ENCODE data around the gene THG1L. TPM values are rescaled to one million over a fixed set of nuclear protein-coding genes. Genes with fewer than 3 reads are reported as not detected.
A peak's percentile ranks its signal among the peaks of the same experiment; 100 is the strongest.
"Not testable (repeated sequence)": the region's sequence is repeated elsewhere in the genome, so short reads cannot be mapped to it uniquely, and the experiment has no call there.

Gene THG1L
- 1 to 10 TPM; 7.3 to 8.2 TPM for total RNA-seq
- 10 to 100 TPM in 1 of 2 donors, 1 to 10 TPM in 1; 9.8 to 13.5 TPM for polyA plus RNA-seq
- long read RNA-seq, donor 1, transcript THG1L-201 (6 exons, 3,107 nt), result major isoform, 56 of 67 reads
- long read RNA-seq, donor 1, transcript THG1L-202 (6 exons, 919 nt), result minor isoform, 5 of 67 reads
- long read RNA-seq, donor 1, partial matches to known transcripts, result 1 of 67 reads
- long read RNA-seq, donor 1, other reads (novel, unspliced or antisense), result 5 of 67 reads
- long read RNA-seq, donor 2, partial matches to known transcripts, result 0 of 2 reads
- long read RNA-seq, donor 2, other reads (novel, unspliced or antisense), result 0 of 2 reads

DNA sequence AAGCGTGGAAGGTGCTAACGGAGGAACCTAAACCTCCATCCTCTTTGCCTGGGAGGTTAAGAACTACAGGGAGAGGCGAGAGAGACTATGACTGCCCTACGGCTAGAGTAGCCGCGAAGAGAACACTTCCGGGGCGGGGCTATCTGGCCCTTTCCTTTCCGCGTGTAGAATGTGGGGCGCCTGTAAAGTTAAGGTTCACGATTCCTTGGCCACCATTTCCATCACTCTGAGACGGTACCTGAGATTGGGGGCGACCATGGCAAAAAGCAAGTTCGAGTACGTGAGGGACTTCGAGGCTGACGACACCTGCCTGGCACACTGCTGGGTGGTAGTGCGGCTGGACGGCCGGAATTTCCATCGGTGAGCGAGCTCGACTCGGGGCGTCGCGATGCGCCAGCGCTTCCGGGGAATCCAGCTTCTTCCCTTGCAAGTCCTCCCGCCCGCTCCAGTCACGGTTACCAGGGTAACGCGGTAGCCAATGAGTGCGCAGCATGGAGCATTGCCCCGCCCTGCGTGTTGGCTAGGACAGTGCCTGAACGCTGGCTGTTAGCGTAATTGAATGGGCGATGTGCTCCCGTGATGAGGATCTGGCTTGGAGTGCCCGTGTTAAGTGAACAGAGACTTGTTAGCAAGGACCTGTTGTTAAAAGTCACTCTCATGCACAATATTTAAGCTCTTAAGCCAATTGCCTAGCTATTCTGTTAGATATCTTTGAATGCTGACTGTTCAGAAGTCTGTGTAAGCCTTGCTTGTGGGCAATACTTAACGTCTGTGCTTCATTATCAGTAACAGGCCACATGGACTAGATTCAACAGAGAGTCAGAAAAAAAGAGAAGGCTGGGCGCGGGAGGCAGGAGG lies at the start of gene THG1L:
TSS of gene THG1L (plus strand) at position 149 of the 858 bp plus-strand sequence. CDS start at position 170, 21 bp downstream.
- intact Hi-C loops (cut with DNase I), result no loop called here
- DNase-seq, result peak; percentile 99
- H3K27ac ChIP-seq (ENCODE audit: low read depth in 1 of 2, low read length in 2 of 2), result peak within 1 kb of the TSS in 1 of 2 donors; percentile 81

DNA sequence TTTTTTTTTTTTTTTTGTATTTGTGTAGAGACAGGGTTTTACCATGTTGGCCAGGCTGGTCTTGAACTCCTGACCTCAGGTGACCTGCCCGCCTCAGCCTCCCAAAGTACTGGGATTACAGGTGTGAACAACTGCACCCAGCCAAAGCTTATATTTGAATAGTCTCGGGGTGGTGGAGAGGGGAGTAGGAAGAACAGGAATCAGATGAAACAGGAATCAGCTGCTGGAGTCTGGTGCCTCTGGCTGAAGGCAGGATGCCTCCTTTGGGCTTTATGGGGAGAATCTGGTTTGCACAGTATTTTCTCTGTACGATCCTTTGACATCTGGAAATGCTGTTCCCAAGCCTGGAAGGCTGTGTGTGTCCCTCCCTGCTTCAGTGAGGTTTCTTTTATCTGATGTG lies 49.0 kb upstream of the THG1L start:
- ATAC-seq (ENCODE audit: low FRiP score), result no peak
- no peak overlapping the region for H3K27ac ChIP-seq (ENCODE audit: low read depth in 1 of 2, low read length in 2 of 2)
- H3K27me3 ChIP-seq (ENCODE audit: control insufficient read depth in 1 of 2, insufficient read depth in 2 of 2, low read length in 1 of 2), result no peaks in the 10 kb centered on the region
- no peak for DNase-seq
- no peaks in the 10 kb centered on the region for H3K36me3 ChIP-seq (ENCODE audit: control insufficient read depth in 1 of 2, insufficient read depth in 2 of 2, low read length in 1 of 2)
- no peaks in the 10 kb centered on the region for H3K9me3 ChIP-seq (ENCODE audit: control insufficient read depth, low read length)
- H3K4me3 ChIP-seq (ENCODE audit: low read length in 2 of 2), result no peak overlapping the region
- intact Hi-C loops (cut with DNase I), result no loop called here
- 65 to 75% methylated on average over 3 of the region's 3 CpGs for WGBS, 2 donors
- no peaks in the 10 kb centered on the region for H3K4me1 ChIP-seq (ENCODE audit: control insufficient read depth in 1 of 2, insufficient read depth in 2 of 2, low read length in 2 of 2)

More for the DNA sequence above, at the start of gene THG1L:
- Histone ChIP-seq H3K9me3 (ENCODE audit: control insufficient read depth, low read length) (no peaks in the 10 kb centered on the region), H3K36me3 (ENCODE audit: control insufficient read depth in 1 of 2, insufficient read depth in 2 of 2, low read length in 1 of 2) (peaks cover 0 to 2% of the 10 kb centered on the region in 2 donors), H3K4me3 (ENCODE audit: low read length in 2 of 2) (peak within 1 kb of the TSS; percentile 31 to 49), H3K27me3 (ENCODE audit: control insufficient read depth in 1 of 2, insufficient read depth in 2 of 2, low read length in 1 of 2) (no peaks in the 10 kb centered on the region), H3K4me1 (ENCODE audit: control insufficient read depth in 1 of 2, insufficient read depth in 2 of 2, low read length in 2 of 2) (no peaks in the 10 kb centered on the region)
- WGBS, 2 donors, result 0 to 1% methylated on average over 46 to 47 of the region's 47 CpGs
- peak; percentile 100 for ATAC-seq (ENCODE audit: low FRiP score)

DNA sequence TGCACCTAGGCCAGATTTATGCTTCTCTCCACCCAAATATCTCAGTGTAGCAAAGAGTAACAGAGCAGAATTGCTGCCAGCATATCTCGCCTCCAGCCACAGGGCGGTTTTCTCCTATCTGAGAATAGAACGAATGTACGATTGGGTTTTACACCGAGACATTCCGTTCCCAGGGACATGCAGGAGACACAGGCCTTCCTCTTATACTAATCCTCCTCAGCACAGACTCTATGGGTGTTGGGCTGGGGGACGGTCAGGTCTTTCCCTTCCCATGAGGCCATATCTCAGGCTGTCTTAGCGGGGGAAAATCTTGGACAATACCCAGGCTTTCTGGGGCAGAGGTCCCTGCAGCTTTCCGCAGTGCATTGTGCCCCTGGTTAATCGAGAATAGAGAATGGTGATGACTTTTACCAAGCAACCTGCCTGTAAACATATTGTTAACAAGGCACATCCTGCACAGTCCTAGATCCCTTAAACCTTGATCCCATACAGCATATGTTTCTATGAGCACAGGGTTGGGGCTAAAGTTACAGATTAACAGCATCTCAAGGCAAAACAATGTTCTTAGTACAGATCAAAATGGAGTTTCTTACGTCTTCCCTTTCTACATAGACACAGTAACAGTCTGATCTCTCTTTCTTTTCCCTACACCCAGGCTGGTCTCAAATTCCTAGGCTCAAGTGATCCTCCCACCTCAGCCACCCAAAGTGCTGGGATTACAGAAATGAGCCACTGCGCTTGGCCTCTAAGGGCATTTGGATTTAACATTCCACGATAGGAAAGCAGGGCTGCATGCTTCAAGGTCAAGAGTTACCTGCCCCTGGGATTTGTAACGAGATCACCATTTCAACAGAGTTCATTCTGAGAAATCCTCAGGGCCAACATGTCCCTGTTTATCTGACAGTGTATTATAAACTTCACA lies 44.7 kb upstream of the THG1L start:
- H3K27me3 ChIP-seq (ENCODE audit: control insufficient read depth in 1 of 2, insufficient read depth in 2 of 2, low read length in 1 of 2); H3K4me1 ChIP-seq (ENCODE audit: control insufficient read depth in 1 of 2, insufficient read depth in 2 of 2, low read length in 2 of 2); H3K4me3 ChIP-seq (ENCODE audit: low read length in 2 of 2); H3K36me3 ChIP-seq (ENCODE audit: control insufficient read depth in 1 of 2, insufficient read depth in 2 of 2, low read length in 1 of 2); ATAC-seq (ENCODE audit: low FRiP score); intact Hi-C loops (cut with DNase I); H3K27ac ChIP-seq (ENCODE audit: low read depth in 1 of 2, low read length in 2 of 2); H3K9me3 ChIP-seq (ENCODE audit: control insufficient read depth, low read length); DNase-seq: not testable (repeated sequence)
- 83 to 86% methylated on average over 14 of the region's 14 CpGs for WGBS, 2 donors

DNA sequence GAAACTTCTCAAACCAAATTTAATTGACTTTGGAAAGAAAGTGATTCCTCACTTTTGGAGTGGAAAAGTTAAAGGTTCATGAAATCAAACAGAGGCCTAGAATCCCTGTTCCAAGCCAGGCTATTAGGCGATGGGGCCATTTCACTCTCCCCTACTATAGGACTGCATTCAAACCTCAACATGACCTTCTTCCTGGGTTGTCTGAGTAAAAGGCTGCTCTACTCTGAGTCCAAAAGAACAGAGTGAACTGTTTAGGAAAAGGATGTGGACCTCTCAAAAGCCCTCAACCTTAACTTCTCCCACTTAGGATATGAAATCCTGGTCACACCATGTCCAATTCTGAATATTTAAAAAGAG lies 44.0 kb upstream of the THG1L start:
- Histone ChIP-seq H3K27ac (ENCODE audit: low read depth in 1 of 2, low read length in 2 of 2) (no peak overlapping the region), H3K9me3 (ENCODE audit: control insufficient read depth, low read length) (no peaks in the 10 kb centered on the region), H3K27me3 (ENCODE audit: control insufficient read depth in 1 of 2, insufficient read depth in 2 of 2, low read length in 1 of 2) (no peaks in the 10 kb centered on the region), H3K4me1 (ENCODE audit: control insufficient read depth in 1 of 2, insufficient read depth in 2 of 2, low read length in 2 of 2) (no peaks in the 10 kb centered on the region), H3K36me3 (ENCODE audit: control insufficient read depth in 1 of 2, insufficient read depth in 2 of 2, low read length in 1 of 2) (no peaks in the 10 kb centered on the region), H3K4me3 (ENCODE audit: low read length in 2 of 2) (no peak overlapping the region)
- ATAC-seq (ENCODE audit: low FRiP score) (no peak), DNase-seq (no peak)
- 95 to 96% methylated on average over 1 of the region's 1 CpG for WGBS, 2 donors
- intact Hi-C loops (cut with DNase I), result no loop called here

DNA sequence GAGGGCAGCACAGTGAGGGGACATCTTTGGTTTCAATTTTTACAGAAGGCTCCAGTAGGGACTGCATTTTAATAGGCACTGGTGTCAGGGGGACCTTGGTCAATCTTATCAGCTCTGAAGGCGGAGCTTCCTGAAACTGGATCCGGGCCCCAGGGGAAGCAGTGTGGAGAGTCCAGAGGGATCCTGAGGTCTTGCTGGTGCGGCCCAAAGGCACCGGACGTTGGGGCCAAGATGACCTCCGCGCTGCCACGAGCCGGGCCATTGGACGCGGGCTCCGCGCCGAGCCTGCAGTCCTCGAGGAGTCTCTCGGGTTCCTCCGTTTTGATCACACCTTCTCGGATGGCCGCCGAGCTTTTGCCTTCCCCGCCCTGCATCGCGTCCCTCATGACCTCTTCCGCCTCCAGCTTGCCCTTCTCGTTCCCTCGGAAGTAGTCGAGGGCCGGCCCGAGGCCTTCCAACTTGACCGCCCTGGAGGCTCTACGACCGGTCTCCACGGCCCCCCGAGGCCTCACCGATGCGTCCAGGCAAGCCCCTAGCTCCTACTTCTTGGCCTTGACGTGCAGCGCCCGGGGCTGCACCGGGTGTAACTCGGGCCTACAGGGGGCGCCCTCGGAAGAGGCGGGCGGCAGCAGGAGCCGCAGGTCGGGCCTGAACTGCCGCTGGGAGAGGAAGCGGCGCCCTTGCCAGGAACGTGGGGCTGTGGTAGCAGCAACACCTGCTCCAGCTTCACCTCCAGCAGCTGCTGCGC lies 41.1 kb upstream of the THG1L start:
- Histone ChIP-seq H3K9me3 (ENCODE audit: control insufficient read depth, low read length) (no peaks in the 10 kb centered on the region), H3K4me1 (ENCODE audit: control insufficient read depth in 1 of 2, insufficient read depth in 2 of 2, low read length in 2 of 2) (no peaks in the 10 kb centered on the region), H3K27me3 (ENCODE audit: control insufficient read depth in 1 of 2, insufficient read depth in 2 of 2, low read length in 1 of 2) (no peaks in the 10 kb centered on the region), H3K4me3 (ENCODE audit: low read length in 2 of 2) (no peak overlapping the region), H3K27ac (ENCODE audit: low read depth in 1 of 2, low read length in 2 of 2) (no peak overlapping the region), H3K36me3 (ENCODE audit: control insufficient read depth in 1 of 2, insufficient read depth in 2 of 2, low read length in 1 of 2) (no peaks in the 10 kb centered on the region)
- DNase-seq (peak in 1 of 2 donors; percentile 48), ATAC-seq (ENCODE audit: low FRiP score) (no peak)
- WGBS, 2 donors, result 65 to 70% methylated on average over 44 to 52 of the region's 52 CpGs
- intact Hi-C loops (cut with DNase I), result no loop called here

DNA sequence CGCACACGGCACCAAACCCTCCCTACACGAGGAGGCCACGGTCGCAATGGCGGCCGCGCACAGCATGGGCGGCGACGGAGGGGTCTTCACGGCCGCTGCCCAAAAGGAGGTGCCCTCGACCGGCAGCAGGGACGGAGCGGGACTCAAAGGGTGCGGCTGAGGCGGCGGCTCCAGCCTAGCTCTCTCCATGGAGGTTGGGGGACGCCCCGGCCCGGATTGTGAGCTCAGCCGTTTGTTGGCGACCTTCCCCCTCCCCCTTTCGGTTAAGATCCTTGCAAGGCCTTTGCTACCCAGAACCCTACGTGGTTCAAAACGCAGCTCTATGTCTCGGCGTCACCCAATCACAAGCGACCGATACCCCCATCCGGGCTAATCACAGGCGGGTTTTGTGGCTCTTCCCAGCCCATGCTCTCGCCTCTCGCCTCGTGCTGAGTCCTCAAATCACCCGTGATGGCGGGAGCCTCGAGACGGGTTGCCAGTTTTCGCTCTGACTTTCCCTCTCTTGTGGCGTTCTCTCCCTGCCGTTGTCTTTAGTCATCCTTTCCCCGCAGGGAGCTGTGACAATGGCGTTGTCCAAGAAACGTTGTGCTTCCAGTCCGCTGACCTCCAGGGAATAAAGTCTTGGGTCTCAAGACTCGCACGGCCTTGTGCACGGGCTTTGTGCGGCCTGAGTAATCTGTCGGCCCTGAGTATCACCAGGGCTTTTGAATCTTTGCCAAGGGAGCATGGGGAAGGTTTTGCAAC lies 40.4 kb upstream of the THG1L start:
- H3K27ac ChIP-seq (ENCODE audit: low read depth in 1 of 2, low read length in 2 of 2), result no peak overlapping the region
- no peaks in the 10 kb centered on the region for H3K4me1 ChIP-seq (ENCODE audit: control insufficient read depth in 1 of 2, insufficient read depth in 2 of 2, low read length in 2 of 2)
- WGBS, 2 donors, result 74 to 76% methylated on average over 52 to 53 of the region's 53 CpGs
- DNase-seq, result no peak
- no peaks in the 10 kb centered on the region for H3K27me3 ChIP-seq (ENCODE audit: control insufficient read depth in 1 of 2, insufficient read depth in 2 of 2, low read length in 1 of 2)
- intact Hi-C loops (cut with DNase I), result no loop called here
- H3K36me3 ChIP-seq (ENCODE audit: control insufficient read depth in 1 of 2, insufficient read depth in 2 of 2, low read length in 1 of 2), result no peaks in the 10 kb centered on the region
- H3K4me3 ChIP-seq (ENCODE audit: low read length in 2 of 2), result no peak overlapping the region
- no peak for ATAC-seq (ENCODE audit: low FRiP score)
- H3K9me3 ChIP-seq (ENCODE audit: control insufficient read depth, low read length), result no peaks in the 10 kb centered on the region

DNA sequence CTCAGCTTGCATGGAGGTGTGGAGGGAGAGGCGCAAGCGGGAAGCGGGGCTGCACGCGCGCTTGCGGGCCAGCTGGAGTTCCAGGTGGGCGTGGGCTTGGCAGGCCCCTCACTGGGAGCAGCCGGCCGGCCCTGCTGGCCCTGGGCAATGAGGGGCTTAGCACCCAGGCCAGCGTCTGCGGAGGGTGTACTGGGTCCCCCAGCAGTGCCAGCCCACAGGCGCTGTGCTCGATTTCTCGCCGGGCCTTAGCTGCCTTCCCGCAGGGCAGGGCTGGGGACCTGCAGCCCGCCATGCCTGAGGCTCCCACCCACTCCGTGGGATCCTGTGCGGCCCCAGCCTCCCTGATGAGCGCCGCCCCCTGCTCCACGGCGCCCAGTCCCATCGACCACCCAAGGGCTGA lies 37.4 kb upstream of the THG1L start:
- ATAC-seq (ENCODE audit: low FRiP score); H3K9me3 ChIP-seq (ENCODE audit: control insufficient read depth, low read length); intact Hi-C loops (cut with DNase I); DNase-seq; H3K4me3 ChIP-seq (ENCODE audit: low read length in 2 of 2); H3K4me1 ChIP-seq (ENCODE audit: control insufficient read depth in 1 of 2, insufficient read depth in 2 of 2, low read length in 2 of 2); H3K36me3 ChIP-seq (ENCODE audit: control insufficient read depth in 1 of 2, insufficient read depth in 2 of 2, low read length in 1 of 2); H3K27ac ChIP-seq (ENCODE audit: low read depth in 1 of 2, low read length in 2 of 2); H3K27me3 ChIP-seq (ENCODE audit: control insufficient read depth in 1 of 2, insufficient read depth in 2 of 2, low read length in 1 of 2): not testable (repeated sequence)
- 87 to 91% methylated on average over 23 to 25 of the region's 25 CpGs for WGBS, 2 donors
